H9 (cell line): ENCODE data around the gene SRSF7. TPM values are rescaled to one million over a fixed set of nuclear protein-coding genes. Genes with fewer than 3 reads are reported as not detected.

Source experiments
- DNase-seq: peaks from one replicate; pipeline ENCODE4 v3.0.0-alpha.2; 2017
- H2AFZ ChIP-seq: one replicate; pipeline ENCODE4 v1.6.1; 2013; ENCODE audit warnings: mild to moderate bottlenecking, low read length, control low read depth, moderate library complexity
- H2AK5ac ChIP-seq: 2 replicates; pipeline ENCODE4 v1.6.1; 2013; ENCODE audit warnings: low read length, control low read depth, mixed read lengths; ENCODE audit not compliant: insufficient read length
- H2BK120ac ChIP-seq: one replicate; pipeline ENCODE4 v1.6.1; 2013; ENCODE audit warnings: low read depth, mild to moderate bottlenecking, low read length, control low read depth, inconsistent platforms; ENCODE audit not compliant: poor library complexity, severe bottlenecking
- H2BK12ac ChIP-seq: 2 replicates; pipeline ENCODE4 v1.6.1; 2013; ENCODE audit warnings: low read length, control low read depth, mixed read lengths, low read depth; ENCODE audit not compliant: insufficient read length
- H2BK15ac ChIP-seq: 2 replicates; pipeline ENCODE4 v1.6.1; 2013; ENCODE audit warnings: low read depth, low read length, control low read depth
- H2BK20ac ChIP-seq: one replicate; pipeline ENCODE4 v1.6.1; 2013; ENCODE audit warnings: low read depth, mild to moderate bottlenecking, low read length, control low read depth, inconsistent platforms; ENCODE audit not compliant: poor library complexity, severe bottlenecking
- H2BK5ac ChIP-seq: 2 replicates; pipeline ENCODE4 v1.6.1; 2013; ENCODE audit warnings: low read length, control low read depth, mixed read lengths; ENCODE audit not compliant: insufficient read length
- H3K14ac ChIP-seq: 2 replicates; pipeline ENCODE4 v1.6.1; 2013; ENCODE audit warnings: low read length, control low read depth; ENCODE audit not compliant: insufficient read depth
- H3K18ac ChIP-seq: 2 replicates; pipeline ENCODE4 v1.6.1; 2013; ENCODE audit warnings: low read depth, mild to moderate bottlenecking, mixed read lengths, low read length, control low read depth; ENCODE audit not compliant: insufficient read length
- H3K23ac ChIP-seq: 2 replicates; pipeline ENCODE4 v1.6.1; 2013; ENCODE audit warnings: low read length, control low read depth, mixed read lengths, low read depth; ENCODE audit not compliant: insufficient read length
- H3K23me2 ChIP-seq: 2 replicates; pipeline ENCODE4 v1.6.1; 2013; ENCODE audit warnings: low read depth, mild to moderate bottlenecking, mixed read lengths, low read length, control low read depth; ENCODE audit not compliant: insufficient read length, poor library complexity, severe bottlenecking
- H3K27ac ChIP-seq: 2 replicates; pipeline ENCODE4 v1.5.1; 2013; ENCODE audit warnings: low read length, control low read depth, mixed read lengths, low read depth; ENCODE audit not compliant: insufficient read length
- H3K27me3 ChIP-seq: 2 replicates; pipeline ENCODE4 v1.6.1; 2013; ENCODE audit warnings: low read length, control low read depth, inconsistent platforms; ENCODE audit not compliant: insufficient read depth
- H3K4ac ChIP-seq: 2 replicates; pipeline ENCODE4 v1.6.1; 2013; ENCODE audit warnings: low read depth, mild to moderate bottlenecking, control low read depth, inconsistent platforms, low read length, moderate library complexity
- H3K4me1 ChIP-seq: 2 replicates; pipeline ENCODE4 v1.6.1; 2013; ENCODE audit warnings: low read length, control low read depth, inconsistent platforms; ENCODE audit not compliant: insufficient read depth
- H3K4me2 ChIP-seq: 2 replicates; pipeline ENCODE4 v1.6.1; 2013; ENCODE audit warnings: low read length, control low read depth, mixed read lengths; ENCODE audit not compliant: insufficient read length, insufficient read depth
- H3K56ac ChIP-seq: 2 replicates; pipeline ENCODE4 v1.6.1; 2013; ENCODE audit warnings: low read depth, mild to moderate bottlenecking, mixed read lengths, low read length, control low read depth; ENCODE audit not compliant: insufficient read length
- H3K79me1 ChIP-seq: 2 replicates; pipeline ENCODE4 v1.6.1; 2013; ENCODE audit warnings: low read depth, mild to moderate bottlenecking, moderate library complexity, low read length, control low read depth, inconsistent platforms; ENCODE audit not compliant: insufficient read depth, poor library complexity, severe bottlenecking
- H3K79me2 ChIP-seq: 2 replicates; pipeline ENCODE4 v1.6.1; 2013; ENCODE audit warnings: low read length, control low read depth, inconsistent platforms; ENCODE audit not compliant: insufficient read depth
- H3K9ac ChIP-seq: 2 replicates; pipeline ENCODE4 v1.6.1; 2013; ENCODE audit warnings: low read length, control low read depth, mixed read lengths; ENCODE audit not compliant: insufficient read length; ENCODE audit errors: extremely low read depth
- H3K9me3 ChIP-seq: one replicate; pipeline ENCODE4 v1.6.1; 2013; ENCODE audit warnings: low read depth, low read length, inconsistent platforms; ENCODE audit not compliant: control insufficient read depth
- H3T11ph ChIP-seq: one replicate; pipeline ENCODE4 v1.6.1; 2013; ENCODE audit warnings: mild to moderate bottlenecking, low read length, control low read depth, inconsistent platforms
- H4K20me1 ChIP-seq: one replicate; pipeline ENCODE4 v1.6.1; 2013; ENCODE audit not compliant: control insufficient read depth, insufficient read length, insufficient read depth
- H4K5ac ChIP-seq: 2 replicates; pipeline ENCODE4 v1.6.1; 2013; ENCODE audit warnings: low read depth, mild to moderate bottlenecking, mixed read lengths, low read length, control low read depth; ENCODE audit not compliant: insufficient read length
- H4K8ac ChIP-seq: replicated peaks from 2 replicates; pipeline ENCODE4 v1.6.1; 2013; ENCODE audit warnings: low read length, control low read depth, mixed read lengths, low read depth; ENCODE audit not compliant: insufficient read length
- H4K91ac ChIP-seq: 2 replicates; pipeline ENCODE4 v1.6.1; 2013; ENCODE audit warnings: low read depth, mild to moderate bottlenecking, moderate library complexity, mixed read lengths, low read length, control low read depth; ENCODE audit not compliant: insufficient read length
- H3K27ac Mint-ChIP-seq, 3 experiments: 2 replicates in 2 of 3; 3 replicates in 1 of 3; pipeline ENCODE4 v1.8.0; 2020 to 2021; ENCODE audit warnings: mixed read lengths in 3 of 3, mild to moderate bottlenecking in 1 of 3, moderate library complexity in 1 of 3
- H3K27me3 Mint-ChIP-seq: 2 replicates; pipeline ENCODE4 v1.8.0; 2021; ENCODE audit warnings: low read depth, mild to moderate bottlenecking, moderate library complexity, mixed read lengths
- H3K36me3 Mint-ChIP-seq, 3 experiments: 2 replicates in 2 of 3; 3 replicates in 1 of 3; pipeline ENCODE4 v1.8.0; 2020 to 2021; ENCODE audit warnings: low read depth in 3 of 3, mixed read lengths in 3 of 3; ENCODE audit not compliant: insufficient read depth in 1 of 3
- H3K4me1 Mint-ChIP-seq, 2 experiments: 2 replicates each; pipeline ENCODE4 v1.8.0; 2020; ENCODE audit warnings: mixed read lengths in 2 of 2
- H3K4me3 Mint-ChIP-seq, 2 experiments: 2 replicates in 1 of 2; 3 replicates in 1 of 2; pipeline ENCODE4 v1.8.0; 2020 to 2021; ENCODE audit warnings: mild to moderate bottlenecking in 2 of 2, mixed read lengths in 2 of 2, moderate library complexity in 1 of 2
- H3K9me3 Mint-ChIP-seq, 2 experiments: 2 replicates in 1 of 2; 3 replicates in 1 of 2; pipeline ENCODE4 v1.8.0; 2020; ENCODE audit warnings: mild to moderate bottlenecking in 2 of 2, mixed read lengths in 2 of 2, moderate library complexity in 1 of 2
- WGBS: extraction: QIAGEN DNeasy Blood & Tissue Kit; methylation state at CpG from one replicate; pipeline ENCODE4 v1.1.7; 2013; ENCODE audit warnings: missing lambda C conversion rate, low lambda C conversion rate, mixed read lengths; ENCODE audit not compliant: insufficient read length; ENCODE audit errors: extremely low coverage; 5-methylcytosine and 5-hydroxymethylcytosine counted together
- total RNA-seq: library from RNA; stranded (reverse); gene quantifications from 2 replicates; pipeline ENCODE4 v1.2.1, GENCODE V29; 2021
- TF ChIP-seq, protein P1 (sequence below): fragments of 200-600 bp; sonication (generic); conservative IDR thresholded peaks from 3 replicates; pipeline ENCODE4 v1.8.0; 2021; ENCODE audit warnings: antibody characterized with exemption, mild to moderate bottlenecking

SRSF7 gene
- total RNA-seq, 1 experiment from 2014 or later, result 576 TPM

DNA sequence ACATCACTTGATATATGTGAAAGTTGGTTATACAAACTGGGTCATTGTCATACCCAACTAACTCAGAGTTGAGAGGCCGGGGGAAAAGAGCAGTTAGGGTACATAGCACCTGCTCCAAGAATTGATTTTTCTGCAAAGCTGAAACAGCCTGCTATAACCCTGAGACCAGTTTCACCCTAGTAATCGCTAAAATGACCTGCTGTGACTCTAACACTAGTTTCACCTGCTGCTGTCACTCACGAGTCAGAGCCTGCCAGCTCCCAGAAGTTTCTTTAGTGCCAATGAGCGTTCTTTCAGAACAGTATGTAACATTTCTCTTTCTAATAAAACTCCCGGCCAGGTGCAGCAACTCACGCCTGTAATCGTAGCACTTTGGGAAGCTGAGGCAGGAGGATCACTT lies 28.0 kb downstream of the SRSF7 start:
- Histone ChIP-seq H2BK5ac (no peak overlapping the region), H3K9me3 (no peaks in the 10 kb centered on the region), H2BK120ac (no peak overlapping the region), H3K27ac (no peak overlapping the region), H4K8ac (no peak overlapping the region), H4K20me1 (no peaks in the 10 kb centered on the region), H3K56ac (no peak overlapping the region), H3K9ac (no peak overlapping the region), H3K4ac (no peak overlapping the region), H3K23me2 (no peaks in the 10 kb centered on the region), H3T11ph (no peak overlapping the region), H4K5ac (no peak overlapping the region), H3K23ac (no peak overlapping the region), H2BK20ac (no peak overlapping the region), H3K79me2 (no peaks in the 10 kb centered on the region), H3K4me2 (no peak overlapping the region), H3K4me1 (no peaks in the 10 kb centered on the region), H2BK12ac (no peak overlapping the region), H4K91ac (no peak overlapping the region), H3K79me1 (no peaks in the 10 kb centered on the region), H3K27me3 (no peaks in the 10 kb centered on the region), H3K18ac (no peak overlapping the region), H2AK5ac (no peak overlapping the region), H2BK15ac (no peak overlapping the region), H2AFZ (no peak overlapping the region), H3K14ac (no peak overlapping the region)
- Mint-ChIP-seq H3K4me1 (no peaks in the 10 kb centered on the region), H3K4me3 (no peak overlapping the region), H3K36me3 (no peaks in the 10 kb centered on the region; a peak in 2 of 7 replicates), H3K9me3 (no peaks in the 10 kb centered on the region), H3K27ac (no peak overlapping the region; a peak in 1 of 7 replicates), H3K27me3 (no peaks in the 10 kb centered on the region)
- TF ChIP-seq, protein P1, sequence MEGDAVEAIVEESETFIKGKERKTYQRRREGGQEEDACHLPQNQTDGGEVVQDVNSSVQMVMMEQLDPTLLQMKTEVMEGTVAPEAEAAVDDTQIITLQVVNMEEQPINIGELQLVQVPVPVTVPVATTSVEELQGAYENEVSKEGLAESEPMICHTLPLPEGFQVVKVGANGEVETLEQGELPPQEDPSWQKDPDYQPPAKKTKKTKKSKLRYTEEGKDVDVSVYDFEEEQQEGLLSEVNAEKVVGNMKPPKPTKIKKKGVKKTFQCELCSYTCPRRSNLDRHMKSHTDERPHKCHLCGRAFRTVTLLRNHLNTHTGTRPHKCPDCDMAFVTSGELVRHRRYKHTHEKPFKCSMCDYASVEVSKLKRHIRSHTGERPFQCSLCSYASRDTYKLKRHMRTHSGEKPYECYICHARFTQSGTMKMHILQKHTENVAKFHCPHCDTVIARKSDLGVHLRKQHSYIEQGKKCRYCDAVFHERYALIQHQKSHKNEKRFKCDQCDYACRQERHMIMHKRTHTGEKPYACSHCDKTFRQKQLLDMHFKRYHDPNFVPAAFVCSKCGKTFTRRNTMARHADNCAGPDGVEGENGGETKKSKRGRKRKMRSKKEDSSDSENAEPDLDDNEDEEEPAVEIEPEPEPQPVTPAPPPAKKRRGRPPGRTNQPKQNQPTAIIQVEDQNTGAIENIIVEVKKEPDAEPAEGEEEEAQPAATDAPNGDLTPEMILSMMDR, result no peak
- no peak for DNase-seq
- no CpG with 5 or more reads among the region's 7 CpGs for WGBS
